GM12878 (cell line): ENCODE measurements around the gene QSOX1. TPM values are rescaled to one million over a fixed set of nuclear protein-coding genes. Genes with fewer than 3 reads are reported as not detected.

Source experiments
- HDAC6 ChIP-seq: fragments of 200-600 bp; sonication (generic); IDR thresholded peaks from one replicate; pipeline ENCODE4 v1.8.0; 2017; ENCODE audit warnings: antibody characterized with exemption; ENCODE audit not compliant: unreplicated experiment
- SP1 ChIP-seq: IDR thresholded peaks from one replicate; pipeline ENCODE4 v1.6.1; 2011; ENCODE audit warnings: low read depth, low read length
- STAT3 ChIP-seq: IDR thresholded peaks from 2 replicates; pipeline ENCODE4 v1.6.1; 2011; ENCODE audit warnings: low read depth, low read length, improper control_type of control experiment
- polyA plus RNA-seq, 11 experiments: library from polyadenylated mRNA; depleted of rRNA in 4 of 11; unstranded in 6 of 11; stranded (reverse) in 5 of 11; fragments of >200 nt; fragmentation: Nextera tagmentation in 4 of 11; fragmentation: Illumina TruSeq in 1 of 11; extraction: Ambion mirVana in 4 of 11; extraction: Trizol in 1 of 11; gene quantifications; 1 replicate in 1 of 11; 2 replicates in 10 of 11; pipeline versions ENCODE4 v1.2.1 to v1.2.3, GENCODE V29; 2011 to 2016; ENCODE audit warnings: inconsistent platforms in 2 of 11, missing spikeins in 2 of 11, low read depth in 1 of 11
- total RNA-seq, 4 experiments: library from RNA; depleted of rRNA in 3 of 4; stranded (reverse); fragments of >200 nt in 3 of 4; fragmentation: Illumina TruSeq in 1 of 4; extraction: Trizol in 1 of 4; gene quantifications; 2 replicates each; pipeline versions ENCODE4 v1.2.1 to v1.2.3, GENCODE V29; 2013 to 2021
- TF ChIP-seq, protein P1 (sequence below): fragments of 450-650 bp; IDR thresholded peaks from 2 replicates; pipeline ENCODE4 v1.6.1; 2016; ENCODE audit warnings: mild to moderate bottlenecking, moderate library complexity, borderline replicate concordance
- TF ChIP-seq, protein P2 (sequence below): fragments of 450-650 bp; IDR thresholded peaks from 2 replicates; pipeline ENCODE4 v1.6.1; 2018; ENCODE audit warnings: borderline replicate concordance, mild to moderate bottlenecking; ENCODE audit not compliant: partially characterized antibody

The QSOX1 gene
- total and polyA plus RNA-seq, 10 of the 15 experiments (the other 5 are each of a cell fraction or from before 2014, with no cell fraction given), result 1.8 to 31.3 (median 11.2) TPM

DNA sequence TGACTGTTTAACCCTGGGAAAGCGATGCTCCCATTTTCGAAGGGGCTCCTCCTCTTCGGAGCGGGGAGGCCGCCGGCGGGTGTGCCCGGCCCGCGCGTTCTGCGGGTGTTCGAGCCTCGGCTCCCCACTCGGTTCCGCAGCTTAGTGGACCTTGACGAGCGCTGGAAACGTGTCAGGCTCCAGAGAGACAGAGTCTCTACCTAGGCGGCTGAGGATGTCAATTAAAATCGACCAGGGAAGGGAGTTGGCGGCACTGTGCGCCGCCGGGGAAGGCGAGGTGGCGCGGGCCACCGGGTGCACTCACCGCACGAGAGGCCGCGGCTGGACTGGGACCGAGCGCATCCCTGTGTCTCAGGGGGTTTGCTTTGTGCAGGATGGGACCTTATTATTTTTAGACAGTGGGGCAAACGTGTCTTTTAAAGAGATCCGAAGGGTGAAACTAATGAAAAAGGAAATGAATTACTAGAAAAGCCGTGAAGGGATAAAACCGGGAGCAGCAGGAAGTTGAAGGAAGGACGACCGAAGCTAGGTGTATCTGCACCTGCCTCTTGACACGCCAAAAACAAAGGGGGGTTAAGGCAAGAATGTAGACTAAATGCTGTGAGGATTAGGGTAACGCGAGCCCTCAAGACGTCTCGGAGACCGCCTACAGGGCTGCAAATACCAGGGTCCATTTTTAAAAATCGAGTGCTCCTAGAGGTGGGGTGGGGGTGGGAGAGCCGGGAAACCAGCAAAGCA, 81.0 kb downstream of the QSOX1 start (continued):
- TF ChIP-seq STAT3 (no peak), HDAC6 (no peak), SP1 (no peak)
- TF ChIP-seq, protein P1, sequence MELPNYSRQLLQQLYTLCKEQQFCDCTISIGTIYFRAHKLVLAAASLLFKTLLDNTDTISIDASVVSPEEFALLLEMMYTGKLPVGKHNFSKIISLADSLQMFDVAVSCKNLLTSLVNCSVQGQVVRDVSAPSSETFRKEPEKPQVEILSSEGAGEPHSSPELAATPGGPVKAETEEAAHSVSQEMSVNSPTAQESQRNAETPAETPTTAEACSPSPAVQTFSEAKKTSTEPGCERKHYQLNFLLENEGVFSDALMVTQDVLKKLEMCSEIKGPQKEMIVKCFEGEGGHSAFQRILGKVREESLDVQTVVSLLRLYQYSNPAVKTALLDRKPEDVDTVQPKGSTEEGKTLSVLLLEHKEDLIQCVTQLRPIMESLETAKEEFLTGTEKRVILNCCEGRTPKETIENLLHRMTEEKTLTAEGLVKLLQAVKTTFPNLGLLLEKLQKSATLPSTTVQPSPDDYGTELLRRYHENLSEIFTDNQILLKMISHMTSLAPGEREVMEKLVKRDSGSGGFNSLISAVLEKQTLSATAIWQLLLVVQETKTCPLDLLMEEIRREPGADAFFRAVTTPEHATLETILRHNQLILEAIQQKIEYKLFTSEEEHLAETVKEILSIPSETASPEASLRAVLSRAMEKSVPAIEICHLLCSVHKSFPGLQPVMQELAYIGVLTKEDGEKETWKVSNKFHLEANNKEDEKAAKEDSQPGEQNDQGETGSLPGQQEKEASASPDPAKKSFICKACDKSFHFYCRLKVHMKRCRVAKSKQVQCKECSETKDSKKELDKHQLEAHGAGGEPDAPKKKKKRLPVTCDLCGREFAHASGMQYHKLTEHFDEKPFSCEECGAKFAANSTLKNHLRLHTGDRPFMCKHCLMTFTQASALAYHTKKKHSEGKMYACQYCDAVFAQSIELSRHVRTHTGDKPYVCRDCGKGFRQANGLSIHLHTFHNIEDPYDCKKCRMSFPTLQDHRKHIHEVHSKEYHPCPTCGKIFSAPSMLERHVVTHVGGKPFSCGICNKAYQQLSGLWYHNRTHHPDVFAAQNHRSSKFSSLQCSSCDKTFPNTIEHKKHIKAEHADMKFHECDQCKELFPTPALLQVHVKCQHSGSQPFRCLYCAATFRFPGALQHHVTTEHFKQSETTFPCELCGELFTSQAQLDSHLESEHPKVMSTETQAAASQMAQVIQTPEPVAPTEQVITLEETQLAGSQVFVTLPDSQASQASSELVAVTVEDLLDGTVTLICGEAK, result no peak
- TF ChIP-seq, protein P2, sequence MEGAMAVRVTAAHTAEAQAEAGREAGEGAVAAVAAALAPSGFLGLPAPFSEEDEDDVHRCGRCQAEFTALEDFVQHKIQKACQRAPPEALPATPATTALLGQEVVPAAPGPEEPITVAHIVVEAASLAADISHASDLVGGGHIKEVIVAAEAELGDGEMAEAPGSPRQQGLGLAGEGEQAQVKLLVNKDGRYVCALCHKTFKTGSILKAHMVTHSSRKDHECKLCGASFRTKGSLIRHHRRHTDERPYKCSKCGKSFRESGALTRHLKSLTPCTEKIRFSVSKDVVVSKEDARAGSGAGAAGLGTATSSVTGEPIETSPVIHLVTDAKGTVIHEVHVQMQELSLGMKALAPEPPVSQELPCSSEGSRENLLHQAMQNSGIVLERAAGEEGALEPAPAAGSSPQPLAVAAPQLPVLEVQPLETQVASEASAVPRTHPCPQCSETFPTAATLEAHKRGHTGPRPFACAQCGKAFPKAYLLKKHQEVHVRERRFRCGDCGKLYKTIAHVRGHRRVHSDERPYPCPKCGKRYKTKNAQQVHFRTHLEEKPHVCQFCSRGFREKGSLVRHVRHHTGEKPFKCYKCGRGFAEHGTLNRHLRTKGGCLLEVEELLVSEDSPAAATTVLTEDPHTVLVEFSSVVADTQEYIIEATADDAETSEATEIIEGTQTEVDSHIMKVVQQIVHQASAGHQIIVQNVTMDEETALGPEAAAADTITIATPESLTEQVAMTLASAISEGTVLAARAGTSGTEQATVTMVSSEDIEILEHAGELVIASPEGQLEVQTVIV, result no peak
